Stimulated activated CD4-positive, alpha-beta T cell treated with anti-CD3 and anti-CD28 coated beads, Interleukin-12 subunit alpha, Interleukin-12 subunit beta, amount 100 ng/mL, for 24 hours (primary cell): ENCODE results near the gene STAU1.
"Not testable (repeated sequence)": the region's sequence is repeated elsewhere in the genome, so short reads cannot be mapped to it uniquely, and the experiment has no call there.

Source experiments
- DNase-seq, 2 experiments: peaks; one replicate each; pipeline ENCODE4 v3.0.0-alpha.2; 2020; ENCODE audit warnings: low read depth in 2 of 2

The STAU1 gene

GRCh38 chr20:49203746-49204145 is 15.6 kb upstream of the STAU1 start:
- DNase-seq, result no peak

GRCh38 chr20:49203011-49203410 is 14.9 kb upstream of the STAU1 start:
- no peak for DNase-seq

- DNase-seq, result no peak
Observed at GRCh38 chr20:49199729-49200293, 11.7 kb upstream of the STAU1 start.

GRCh38 chr20:49192944-49193518 is 4.9 kb upstream of the STAU1 start:
- not testable (repeated sequence) for DNase-seq

GRCh38 chr20:49187330-49187850 is 744 bp downstream of the STAU1 start:
- DNase-seq, result no peak

- peak; percentile 40 to 59 for DNase-seq
Observed at GRCh38 chr20:49186535-49187329, 1.4 kb downstream of the STAU1 start.

- no peak for DNase-seq
Observed at GRCh38 chr20:49185071-49185761, 2.9 kb downstream of the STAU1 start.

GRCh38 chr20:49184691-49185070 is 3.5 kb downstream of the STAU1 start:
- DNase-seq, result no peak

- not testable (repeated sequence) for DNase-seq
Observed at GRCh38 chr20:49184084-49184501, 4.0 kb downstream of the STAU1 start.

GRCh38 chr20:49183444-49183843 is 4.7 kb downstream of the STAU1 start:
- DNase-seq, result no peak

- DNase-seq, result no peak
Observed at GRCh38 chr20:49181265-49181877, 6.8 kb downstream of the STAU1 start.

- no peak for DNase-seq
Observed at GRCh38 chr20:49179368-49180277, 8.5 kb downstream of the STAU1 start.

GRCh38 chr20:49174183-49174582 is 14.0 kb downstream of the STAU1 start:
- no peak for DNase-seq

GRCh38 chr20:49172413-49172812 is 15.7 kb downstream of the STAU1 start:
- DNase-seq, result no peak

- no peak for DNase-seq
Observed at GRCh38 chr20:49171909-49172308, 16.2 kb downstream of the STAU1 start.

GRCh38 chr20:49170714-49171113 is 17.4 kb downstream of the STAU1 start:
- no peak for DNase-seq

- DNase-seq, result no peak
Observed at GRCh38 chr20:49169547-49169946, 18.6 kb downstream of the STAU1 start.

- DNase-seq, result not testable (repeated sequence)
Observed at GRCh38 chr20:49168864-49169263, 19.3 kb downstream of the STAU1 start.

- no peak for DNase-seq
Observed at GRCh38 chr20:49167811-49168507, 20.2 kb downstream of the STAU1 start.
